Measurements from ENCODE around the gene MN1. TPM values are rescaled to one million over a fixed set of nuclear protein-coding genes. Genes with fewer than 3 reads are reported as not detected.
A peak's percentile ranks its signal among the peaks of the same experiment; 100 is the strongest.

The MN1 gene
- total RNA-seq, 1 donor from 2014 or later: 5.9 TPM

DNA sequence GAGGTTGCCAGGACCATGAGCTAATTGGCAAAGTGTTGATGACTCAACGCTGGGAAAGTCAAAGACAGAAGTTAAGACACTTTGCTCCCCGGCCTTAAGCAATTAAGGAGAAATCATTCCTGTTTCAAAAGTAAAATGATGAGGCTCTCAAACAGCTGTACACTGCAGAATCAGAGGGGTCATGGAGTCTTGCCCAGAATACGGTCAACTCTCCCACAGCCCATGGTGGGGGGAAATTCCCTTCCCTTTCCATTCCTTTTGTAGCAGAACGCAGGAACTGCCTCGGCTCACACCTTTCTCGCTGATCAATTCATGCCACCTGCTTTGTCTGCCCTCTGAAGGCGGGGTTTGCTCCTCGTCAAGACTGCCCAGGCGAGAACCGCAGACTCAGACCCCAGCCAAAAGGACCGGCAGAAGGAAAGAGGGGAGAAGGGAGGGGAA, 52.8 kb downstream of the MN1 start:
- Mint-ChIP-seq H3K9me3 (ENCODE audit: low read depth) (no peaks in the 10 kb centered on the region), H3K27me3 (peaks cover 82% of the 10 kb centered on the region), H3K27ac (no peak overlapping the region), H3K36me3 (ENCODE audit: insufficient read depth) (no peaks in the 10 kb centered on the region), H3K4me3 (ENCODE audit: low read depth) (no peak overlapping the region), H3K4me1 (ENCODE audit: low read depth) (peaks cover 18% of the 10 kb centered on the region)
- DNase-seq (ENCODE audit: low spot score, unreplicated experiment): no peak
- TF ChIP-seq, protein P1, sequence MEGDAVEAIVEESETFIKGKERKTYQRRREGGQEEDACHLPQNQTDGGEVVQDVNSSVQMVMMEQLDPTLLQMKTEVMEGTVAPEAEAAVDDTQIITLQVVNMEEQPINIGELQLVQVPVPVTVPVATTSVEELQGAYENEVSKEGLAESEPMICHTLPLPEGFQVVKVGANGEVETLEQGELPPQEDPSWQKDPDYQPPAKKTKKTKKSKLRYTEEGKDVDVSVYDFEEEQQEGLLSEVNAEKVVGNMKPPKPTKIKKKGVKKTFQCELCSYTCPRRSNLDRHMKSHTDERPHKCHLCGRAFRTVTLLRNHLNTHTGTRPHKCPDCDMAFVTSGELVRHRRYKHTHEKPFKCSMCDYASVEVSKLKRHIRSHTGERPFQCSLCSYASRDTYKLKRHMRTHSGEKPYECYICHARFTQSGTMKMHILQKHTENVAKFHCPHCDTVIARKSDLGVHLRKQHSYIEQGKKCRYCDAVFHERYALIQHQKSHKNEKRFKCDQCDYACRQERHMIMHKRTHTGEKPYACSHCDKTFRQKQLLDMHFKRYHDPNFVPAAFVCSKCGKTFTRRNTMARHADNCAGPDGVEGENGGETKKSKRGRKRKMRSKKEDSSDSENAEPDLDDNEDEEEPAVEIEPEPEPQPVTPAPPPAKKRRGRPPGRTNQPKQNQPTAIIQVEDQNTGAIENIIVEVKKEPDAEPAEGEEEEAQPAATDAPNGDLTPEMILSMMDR (IDR thresholded peaks at IDR 0.05; ENCODE audit: unreplicated experiment): no peak

GRCh38 chr22:27748349-27748748, 53.2 kb downstream of the MN1 start:
- Mint-ChIP-seq H3K36me3 (ENCODE audit: insufficient read depth) (no peaks in the 10 kb centered on the region), H3K4me1 (ENCODE audit: low read depth) (peaks cover 20% of the 10 kb centered on the region), H3K27ac (no peak overlapping the region), H3K27me3 (peaks cover 83% of the 10 kb centered on the region), H3K9me3 (ENCODE audit: low read depth) (no peaks in the 10 kb centered on the region), H3K4me3 (ENCODE audit: low read depth) (no peak overlapping the region)
- TF ChIP-seq, protein P1 (IDR thresholded peaks at IDR 0.05; ENCODE audit: unreplicated experiment): no peak
- no peak for DNase-seq (ENCODE audit: low spot score, unreplicated experiment)

- Mint-ChIP-seq H3K9me3 (ENCODE audit: low read depth) (no peaks in the 10 kb centered on the region), H3K27ac (no peak overlapping the region), H3K4me3 (ENCODE audit: low read depth) (no peak overlapping the region), H3K36me3 (ENCODE audit: insufficient read depth) (no peaks in the 10 kb centered on the region), H3K27me3 (peaks cover 91% of the 10 kb centered on the region), H3K4me1 (ENCODE audit: low read depth) (peaks cover 20% of the 10 kb centered on the region)
- DNase-seq (ENCODE audit: low spot score, unreplicated experiment): no peak
- TF ChIP-seq, protein P1 (IDR thresholded peaks at IDR 0.05; ENCODE audit: unreplicated experiment): peak; percentile 16
Observed at GRCh38 chr22:27747396-27748221, 53.9 kb downstream of the MN1 start.

DNA sequence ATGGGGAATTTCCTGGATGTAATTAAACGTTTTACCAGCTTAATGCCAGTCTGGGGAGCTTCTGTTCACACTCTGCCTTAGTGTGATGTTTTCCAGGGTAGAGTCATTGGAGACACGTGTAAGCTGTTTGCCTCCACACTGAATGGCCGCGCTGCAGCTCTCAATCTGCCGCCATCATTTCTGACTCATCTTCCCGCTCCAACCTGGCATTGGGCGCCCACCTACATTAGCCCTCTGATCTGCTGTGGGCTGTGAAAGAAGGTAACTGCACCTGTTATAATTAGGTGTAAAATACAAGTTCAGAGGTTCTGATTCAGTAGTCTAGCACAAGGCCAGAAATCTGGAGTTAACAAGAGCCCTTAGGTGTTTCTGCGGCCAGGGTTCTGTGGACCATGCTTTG, 54.6 kb downstream of the MN1 start:
- DNase-seq (ENCODE audit: low spot score, unreplicated experiment): no peak
- peaks cover 20% of the 10 kb centered on the region for H3K4me1 Mint-ChIP-seq (ENCODE audit: low read depth)
- no peaks in the 10 kb centered on the region for H3K9me3 Mint-ChIP-seq (ENCODE audit: low read depth)
- no peaks in the 10 kb centered on the region for H3K36me3 Mint-ChIP-seq (ENCODE audit: insufficient read depth)
- TF ChIP-seq, protein P1 (IDR thresholded peaks at IDR 0.05; ENCODE audit: unreplicated experiment): no peak
- H3K27ac Mint-ChIP-seq: no peak overlapping the region
- peaks cover 93% of the 10 kb centered on the region for H3K27me3 Mint-ChIP-seq
- no peak overlapping the region for H3K4me3 Mint-ChIP-seq (ENCODE audit: low read depth)

DNA sequence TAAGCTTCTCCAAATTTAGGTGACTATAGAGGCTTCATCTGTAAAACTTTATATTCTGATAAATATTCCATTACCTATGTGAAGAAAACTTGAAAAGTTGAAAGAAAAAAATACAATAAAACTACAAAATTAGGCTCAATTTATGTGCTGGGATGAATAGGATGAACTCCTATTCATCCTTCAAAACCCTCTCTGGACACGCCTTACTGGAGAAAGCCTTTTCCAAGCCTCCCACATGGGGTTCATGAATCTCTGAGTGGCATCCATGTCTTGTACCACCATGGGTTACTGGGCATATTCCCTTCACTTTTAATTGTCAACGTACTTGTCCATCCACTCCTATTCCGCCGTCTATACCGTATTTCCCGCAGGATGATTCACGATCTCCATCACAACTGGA, 55.7 kb downstream of the MN1 start:
- Mint-ChIP-seq H3K27ac (no peak overlapping the region), H3K4me3 (ENCODE audit: low read depth) (no peak overlapping the region), H3K27me3 (peaks cover 91% of the 10 kb centered on the region), H3K36me3 (ENCODE audit: insufficient read depth) (no peaks in the 10 kb centered on the region), H3K9me3 (ENCODE audit: low read depth) (no peaks in the 10 kb centered on the region), H3K4me1 (ENCODE audit: low read depth) (peaks cover 20% of the 10 kb centered on the region)
- DNase-seq (ENCODE audit: low spot score, unreplicated experiment): no peak
- TF ChIP-seq, protein P1 (IDR thresholded peaks at IDR 0.05; ENCODE audit: unreplicated experiment): no peak
